Activated CD4-positive, alpha-beta T cell treated with anti-CD3 and anti-CD28 coated beads for 48 hours (primary cell): Measurements from ENCODE around the gene ATP13A4.

Experiments
- DNase-seq: peaks from one replicate; pipeline ENCODE4 v3.0.0-alpha.2; 2020

ATP13A4 gene

GRCh38 chr3:193496658-193497057 lies 58.0 kb downstream of the ATP13A4 start:
- no peak for DNase-seq

DNA sequence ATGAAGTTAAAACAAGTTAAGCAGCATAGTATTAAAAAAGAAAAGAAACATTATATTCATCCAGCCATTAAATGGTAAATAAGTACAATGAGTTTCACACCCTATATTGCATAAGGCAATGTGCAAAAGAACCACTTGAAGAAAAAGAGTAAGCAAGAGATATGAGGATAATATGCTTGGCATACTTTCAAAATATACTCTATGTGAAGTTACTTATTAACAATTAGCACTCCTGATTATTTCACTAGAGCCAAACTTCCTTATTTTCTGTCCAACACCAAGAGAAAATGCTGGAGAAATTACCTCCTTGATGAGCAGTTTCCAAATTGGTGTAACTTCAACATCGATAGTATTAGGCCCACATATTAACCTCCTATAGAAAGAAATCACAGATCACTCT lies 63.7 kb downstream of the ATP13A4 start:
- no peak for DNase-seq

GRCh38 chr3:193490580-193490979 lies 64.1 kb downstream of the ATP13A4 start:
- DNase-seq = no peak

DNA sequence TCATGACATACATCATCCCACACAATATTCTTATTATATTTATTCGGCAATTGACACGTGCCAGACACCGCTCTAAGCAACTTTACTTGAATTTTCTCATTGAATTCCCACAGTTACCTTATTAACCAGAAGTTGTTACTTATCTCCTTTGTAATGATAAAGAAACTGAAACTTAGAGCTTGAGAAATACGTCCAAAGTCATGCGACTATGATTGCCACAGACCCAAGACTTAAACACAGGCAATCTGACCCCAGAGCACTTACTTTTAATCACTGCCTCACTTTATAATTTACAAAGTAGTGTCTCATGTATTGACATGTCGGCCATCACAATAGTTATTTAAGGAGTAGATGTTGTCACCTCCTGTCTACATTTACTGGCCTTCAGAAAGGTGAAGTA lies 64.7 kb downstream of the ATP13A4 start:
- no peak for DNase-seq

- no peak for DNase-seq
Observed at GRCh38 chr3:193488741-193489140, 66.0 kb downstream of the ATP13A4 start.

DNA sequence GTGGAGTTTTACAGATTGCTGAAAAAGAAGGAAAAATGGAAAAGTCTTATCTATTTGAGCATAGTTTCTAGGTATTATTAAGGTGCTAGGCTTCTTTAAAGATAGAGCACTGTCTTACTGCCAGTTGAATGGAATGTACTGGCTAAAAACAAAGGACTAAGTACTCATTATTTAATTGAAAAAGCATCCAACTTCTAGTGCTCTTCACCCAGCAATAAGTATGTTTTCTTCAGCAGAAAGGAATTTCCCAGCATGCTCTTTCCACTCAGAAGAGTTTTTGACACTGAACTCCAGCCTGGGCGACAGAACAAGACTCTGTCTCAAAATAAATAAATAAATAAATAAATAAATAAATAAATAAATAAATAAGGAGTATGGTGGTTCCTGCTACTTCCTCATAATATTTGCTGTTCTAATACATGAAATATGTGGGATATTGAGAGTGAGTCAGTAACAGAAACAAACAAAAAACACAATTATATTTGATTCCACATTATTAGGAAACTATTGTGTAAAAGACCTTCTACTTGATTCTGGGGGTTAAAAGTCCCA lies 70.6 kb downstream of the ATP13A4 start:
- no peak for DNase-seq

DNA sequence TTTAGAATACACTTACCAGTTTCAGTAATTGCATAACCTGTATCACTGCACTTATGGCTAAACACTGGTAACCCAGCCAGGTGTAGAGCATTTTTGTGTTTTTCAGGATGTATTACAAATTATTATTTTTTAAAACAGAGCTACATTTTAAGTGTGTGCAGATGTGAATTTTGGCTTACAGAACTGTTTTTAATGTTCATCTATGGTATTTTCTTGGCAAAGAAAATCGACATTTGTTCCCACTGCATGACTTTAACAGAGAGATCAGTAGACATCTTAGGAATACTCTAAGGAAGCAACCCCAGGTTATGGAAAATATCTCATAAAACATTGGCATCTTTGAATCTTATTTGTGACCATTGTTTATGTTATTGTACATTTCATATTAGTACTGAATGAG lies 73.3 kb downstream of the ATP13A4 start:
- no peak for DNase-seq

DNA sequence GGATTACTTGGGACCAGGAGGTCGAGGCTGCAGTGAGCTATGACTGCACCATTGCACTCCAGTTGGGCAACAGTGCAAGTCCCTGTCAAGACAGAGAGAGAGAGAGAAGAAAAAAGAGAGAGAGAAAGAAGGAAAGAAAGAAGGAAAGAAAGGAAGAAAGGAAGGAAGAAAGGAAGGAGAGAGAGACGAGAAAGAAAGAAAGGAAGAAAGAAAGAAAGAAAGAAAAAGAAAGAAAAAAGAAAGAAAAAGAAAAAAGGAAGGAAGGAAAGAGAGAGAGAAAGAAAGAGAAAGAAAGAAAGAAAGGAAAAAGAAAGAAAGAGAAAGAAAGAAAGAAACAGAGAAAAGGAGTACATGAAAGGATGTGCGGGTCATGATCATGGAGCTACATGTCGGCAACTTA lies 80.2 kb downstream of the ATP13A4 start:
- no peak for DNase-seq

DNA sequence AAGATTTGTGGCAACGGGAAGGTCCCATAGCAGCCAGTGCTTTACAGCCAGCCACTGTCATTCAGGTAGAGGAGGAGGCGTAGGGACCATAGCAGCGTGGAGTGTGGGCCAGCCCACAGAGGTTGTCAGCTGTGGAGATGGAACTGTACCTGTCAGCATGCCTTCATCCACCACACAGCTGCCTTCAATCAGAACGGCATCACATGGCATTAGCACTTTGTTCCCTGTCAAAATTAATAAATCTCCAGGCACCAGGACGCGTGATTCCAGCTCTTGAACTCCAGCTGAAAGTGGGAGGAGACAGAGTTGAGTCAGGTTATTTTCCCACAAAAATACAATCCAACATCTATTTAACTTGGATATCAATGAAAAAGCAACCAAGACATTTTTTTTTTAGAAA lies 84.0 kb downstream of the ATP13A4 start:
- no peak for DNase-seq

DNA sequence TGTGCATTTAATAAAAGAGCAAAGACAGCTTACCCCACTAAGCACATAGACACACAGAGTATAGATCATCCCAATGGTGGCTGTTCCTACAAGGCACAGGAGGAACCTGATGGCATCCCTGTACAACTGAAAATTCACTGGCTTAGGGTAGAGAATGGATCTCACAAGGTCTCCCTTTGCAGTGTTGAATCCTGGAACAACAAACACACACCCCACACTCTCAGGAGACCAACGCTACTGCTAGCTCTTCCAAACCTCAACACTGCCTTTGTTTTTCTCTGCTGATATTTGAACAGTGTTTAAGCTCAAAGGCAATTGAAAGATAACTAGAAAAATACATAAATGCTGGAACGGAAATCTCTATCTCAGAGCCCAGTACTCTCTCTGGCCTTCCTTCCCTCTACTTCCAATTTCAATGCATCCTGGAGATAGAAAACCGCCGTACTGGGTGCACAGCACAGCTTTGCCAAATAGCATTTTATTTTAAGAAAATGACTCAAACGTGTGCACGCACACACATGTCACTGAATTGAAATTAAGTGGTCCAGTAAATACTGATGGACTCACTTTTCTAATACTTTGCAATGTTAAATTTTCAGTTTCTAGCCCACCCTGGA lies 88.6 kb downstream of the ATP13A4 start:
- DNase-seq = no peak

GRCh38 chr3:193464889-193465288 lies 89.8 kb downstream of the ATP13A4 start:
- no peak for DNase-seq

- no peak for DNase-seq
Observed at GRCh38 chr3:193457526-193457925, 97.2 kb downstream of the ATP13A4 start.

DNA sequence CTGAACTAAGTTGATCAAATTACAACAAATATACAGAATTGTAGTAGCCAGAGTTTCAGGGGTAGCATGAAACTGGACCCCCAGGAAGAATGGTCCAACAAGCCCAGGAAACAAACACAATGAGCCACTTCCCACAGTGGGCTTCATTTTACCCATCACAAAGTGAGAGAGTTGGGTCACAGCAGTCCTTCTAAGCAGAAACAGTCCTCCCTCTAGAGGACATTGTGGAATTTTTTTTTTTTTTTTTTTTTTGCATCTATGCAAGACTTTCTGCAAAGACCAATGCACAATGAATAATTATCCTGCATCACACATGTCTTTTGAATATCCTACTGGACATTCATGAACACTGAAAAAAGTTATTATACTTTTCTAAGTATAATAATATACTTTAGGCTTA lies 102.4 kb downstream of the ATP13A4 start:
- no peak for DNase-seq

- DNase-seq = no peak
Observed at GRCh38 chr3:193451902-193452301, 102.8 kb downstream of the ATP13A4 start.

- no peak for DNase-seq
Observed at GRCh38 chr3:193446965-193447602, 107.6 kb downstream of the ATP13A4 start.

- DNase-seq = no peak
Observed at GRCh38 chr3:193439423-193439822, 115.3 kb downstream of the ATP13A4 start.

DNA sequence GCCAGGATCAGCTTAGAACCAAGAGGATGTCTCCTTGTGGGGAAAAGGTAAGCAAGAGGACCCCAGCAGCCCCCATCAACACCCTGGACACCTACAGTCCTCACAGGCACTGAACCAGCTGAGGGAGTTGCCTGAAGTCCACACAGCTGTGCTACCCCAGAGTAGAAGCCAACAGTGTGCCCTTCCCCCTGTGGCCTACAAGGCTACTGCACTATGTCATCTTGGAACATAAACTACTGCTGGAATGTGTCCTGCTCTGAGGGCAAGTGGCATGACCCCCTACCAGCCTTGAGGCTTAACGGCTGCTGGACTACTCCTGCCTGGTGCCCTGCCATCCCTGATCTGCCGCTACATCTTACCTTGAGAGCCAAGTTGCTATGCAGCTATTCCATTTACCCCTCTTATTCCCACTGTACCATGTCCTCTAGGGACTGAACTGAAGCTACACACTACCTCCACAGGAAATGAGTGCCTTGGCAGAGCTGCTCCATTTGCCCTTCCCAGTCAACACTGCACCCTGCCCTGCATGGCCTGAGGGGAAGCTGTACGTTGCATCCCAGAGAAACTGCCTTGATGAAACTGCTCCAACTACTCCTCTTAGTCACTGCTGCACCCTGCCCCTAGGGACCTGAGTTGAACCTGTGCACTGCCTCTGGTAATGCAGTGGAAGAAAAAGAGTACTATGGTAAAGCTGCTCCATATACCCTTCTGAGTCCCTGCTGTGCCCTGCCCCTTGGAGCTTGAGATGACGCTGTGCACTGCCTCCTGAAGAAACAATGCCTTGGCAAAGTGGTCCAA lies 135.9 kb downstream of the ATP13A4 start:
- no peak for DNase-seq

- no peak for DNase-seq
Observed at GRCh38 chr3:193416629-193417028, 138.1 kb downstream of the ATP13A4 start.

DNA sequence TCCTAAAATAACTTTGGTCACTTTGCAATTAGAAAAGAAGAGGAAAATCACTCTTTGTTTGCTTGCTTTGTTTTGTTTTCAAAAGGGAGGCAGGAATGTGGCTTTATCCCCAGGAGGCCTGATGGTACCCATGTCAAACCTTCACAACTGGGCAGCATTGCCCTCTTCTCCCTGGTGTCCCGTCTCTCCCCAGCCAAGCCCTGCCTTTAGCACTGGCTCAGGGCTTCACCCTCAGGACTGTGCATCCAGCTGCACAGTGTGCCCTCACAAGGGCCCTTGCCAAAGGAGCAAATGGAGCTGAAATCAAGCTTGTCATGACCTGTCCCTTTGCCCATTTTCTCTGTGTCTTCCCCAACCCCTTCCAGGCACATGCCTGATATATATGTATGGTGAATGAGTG lies 147.0 kb downstream of the ATP13A4 start:
- DNase-seq = no peak

DNA sequence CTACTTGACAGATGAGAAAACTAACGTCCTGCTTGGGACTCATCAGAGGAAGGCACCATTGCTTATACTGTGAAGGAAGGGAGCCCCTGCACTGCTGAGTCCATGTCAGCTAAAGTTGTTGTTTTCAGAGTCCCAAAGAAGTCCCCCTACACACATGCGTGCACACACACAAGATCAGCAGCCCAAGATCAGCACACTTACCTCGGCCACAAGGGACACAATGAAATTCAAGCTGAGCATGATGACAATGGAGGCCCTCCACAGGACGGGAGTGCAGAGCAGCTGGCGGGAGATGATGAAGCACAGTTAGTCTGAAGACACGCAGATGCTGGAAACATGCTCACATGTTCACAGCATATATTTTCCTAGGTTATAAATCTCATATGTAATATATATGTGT lies 147.6 kb downstream of the ATP13A4 start:
- DNase-seq = no peak

DNA sequence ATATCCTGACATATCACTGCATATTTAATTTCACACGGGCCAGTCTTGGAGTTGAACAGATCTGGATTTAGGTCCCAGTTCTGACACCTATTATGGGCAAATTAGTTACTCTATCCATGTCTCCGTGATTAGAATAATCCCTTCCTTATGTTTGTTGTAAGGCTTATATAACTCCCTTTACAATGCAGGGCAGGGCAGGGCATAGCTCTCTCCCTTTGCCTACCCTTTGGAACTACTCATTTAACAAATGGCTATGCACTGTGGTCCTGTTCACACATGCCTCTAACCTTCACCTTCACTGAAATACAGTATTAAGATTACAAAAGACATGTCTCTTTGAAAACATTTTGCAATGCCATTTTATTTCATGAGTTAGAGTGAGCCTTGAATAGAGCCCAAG lies 151.4 kb downstream of the ATP13A4 start:
- no peak for DNase-seq

DNA sequence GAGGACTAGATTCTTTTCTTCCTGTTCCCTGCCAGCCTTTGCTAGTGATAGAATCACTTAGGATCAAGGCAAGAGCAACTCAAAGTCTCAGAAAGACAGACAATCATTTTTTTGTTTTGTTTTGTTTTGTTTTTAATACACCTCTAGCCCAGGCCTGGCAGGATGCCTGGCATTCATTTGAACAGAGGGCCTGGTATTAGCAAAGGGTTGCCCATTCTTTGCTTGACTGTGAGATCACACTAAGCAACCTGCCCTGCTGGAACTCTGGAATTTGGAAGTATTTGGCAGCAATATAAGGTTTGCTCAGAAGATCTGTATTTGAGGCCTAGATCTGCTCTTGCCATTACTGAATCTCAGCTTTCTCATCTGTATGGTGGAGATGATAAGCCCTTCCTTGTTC lies 154.4 kb downstream of the ATP13A4 start:
- DNase-seq = no peak

- DNase-seq = no peak
Observed at GRCh38 chr3:193396451-193397244, 158.0 kb downstream of the ATP13A4 start.
